HG03565 (cell line): Measurements from ENCODE around the gene CTTNBP2.

Experiments
- ATAC-seq: cut with Tn5 transposase; IDR thresholded peaks from one replicate; pipeline ENCODE4 v1.9.1; 2021; ENCODE audit warnings: mild to moderate bottlenecking, moderate library complexity; ENCODE audit not compliant: unreplicated experiment

CTTNBP2 gene

GRCh38 chr7:117873310-117874190 is at the start of gene CTTNBP2:
CTTNBP2 (minus strand) TSS chr7:117873441; CDS start chr7:117873415, 26 bp downstream.
- ATAC-seq = no peak

DNA sequence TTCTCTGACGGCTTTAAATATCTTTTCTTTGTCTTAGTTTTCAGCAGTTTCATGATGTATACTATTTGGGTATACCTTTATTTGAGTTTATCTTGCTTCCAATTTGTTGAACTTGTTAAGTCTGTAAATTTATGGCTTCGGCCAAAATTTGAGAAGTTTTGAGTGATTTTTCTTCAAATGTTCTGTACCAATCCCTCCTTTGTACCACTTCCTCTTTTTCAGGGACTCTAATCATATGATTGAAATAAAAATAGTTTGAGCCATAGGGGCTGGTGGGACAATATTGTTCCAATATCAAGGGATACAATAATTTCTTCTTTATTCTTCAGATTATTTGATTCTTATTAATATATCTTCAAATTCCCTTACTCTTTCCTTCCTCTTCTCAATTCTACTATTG is 43.1 kb upstream of the CTTNBP2 start:
- ATAC-seq = no peak

DNA sequence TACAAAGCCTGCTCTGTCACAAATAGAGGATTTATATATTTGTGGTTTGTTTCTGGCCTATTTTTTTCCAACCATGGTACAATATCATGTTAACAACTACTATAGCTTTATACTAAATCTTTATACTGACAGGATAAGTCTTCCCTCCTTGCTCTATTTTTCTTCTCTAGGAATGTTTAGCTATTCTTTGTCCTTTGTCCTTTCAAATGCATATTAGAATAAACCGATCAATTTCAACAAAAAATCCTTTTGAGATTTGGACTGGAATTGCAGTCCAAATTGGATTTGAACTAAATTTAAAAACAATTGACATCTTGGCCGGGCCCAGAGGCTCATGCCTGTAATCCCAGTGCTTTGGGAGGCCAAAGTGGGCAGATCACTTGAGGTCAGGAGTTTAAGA is 39.2 kb upstream of the CTTNBP2 start:
- ATAC-seq = no peak

- ATAC-seq = no peak
Observed at GRCh38 chr7:117908031-117908795, 35.0 kb upstream of the CTTNBP2 start.

DNA sequence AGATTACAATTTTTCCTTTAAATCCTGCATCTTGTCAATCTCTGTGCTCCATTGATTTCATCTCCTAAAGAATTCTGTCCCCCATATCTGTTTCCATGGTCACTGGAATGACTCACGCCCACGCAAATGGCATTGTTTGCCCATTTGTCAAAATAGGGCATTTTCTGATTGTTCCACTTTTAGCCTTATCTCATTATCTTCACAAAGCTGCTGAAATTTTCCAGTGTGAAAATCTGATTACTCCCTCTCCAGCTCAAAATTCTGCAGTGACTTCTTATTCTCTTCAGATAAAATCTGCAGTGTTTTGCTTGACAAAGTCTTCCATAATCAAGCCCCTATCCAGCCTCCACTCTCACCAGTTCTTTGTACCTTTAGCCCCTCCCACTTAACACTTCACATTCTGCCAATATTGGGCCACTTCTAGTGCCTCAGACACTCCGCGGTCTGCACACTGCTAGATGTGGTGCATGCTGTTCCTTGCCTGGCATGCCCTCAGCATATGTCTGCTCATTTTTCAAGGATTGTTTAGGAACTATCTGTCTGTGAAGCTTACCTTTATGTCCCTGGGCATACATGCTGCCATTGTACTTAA is 33.9 kb upstream of the CTTNBP2 start:
- ATAC-seq = no peak

DNA sequence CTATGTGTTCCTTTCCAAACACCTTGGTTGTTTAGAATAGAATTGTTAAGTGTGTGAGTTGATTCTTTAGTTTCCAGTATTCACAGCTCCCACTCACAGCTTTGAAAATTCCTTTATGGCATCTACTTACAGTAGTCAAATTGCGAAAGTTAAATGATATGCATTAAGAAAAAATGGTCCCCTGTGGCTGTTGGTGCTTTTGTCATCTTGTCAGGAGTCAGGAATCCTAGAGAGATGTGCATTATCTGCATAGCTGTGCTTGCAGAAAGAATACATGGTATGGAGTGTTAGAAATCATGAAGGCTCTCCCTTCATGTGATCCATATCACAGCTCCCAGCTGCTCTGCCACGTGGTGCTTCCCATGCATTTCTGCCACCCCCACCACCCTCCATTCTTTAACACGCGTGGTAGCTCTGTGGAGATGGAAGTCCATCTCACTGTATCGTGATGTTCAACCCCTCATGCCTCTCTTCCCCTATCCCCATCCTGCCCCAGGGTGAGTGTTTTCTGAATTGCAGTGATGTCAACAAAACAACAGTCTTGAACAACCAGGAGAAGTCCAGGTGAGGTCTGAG is 29.2 kb upstream of the CTTNBP2 start:
- ATAC-seq = no peak

DNA sequence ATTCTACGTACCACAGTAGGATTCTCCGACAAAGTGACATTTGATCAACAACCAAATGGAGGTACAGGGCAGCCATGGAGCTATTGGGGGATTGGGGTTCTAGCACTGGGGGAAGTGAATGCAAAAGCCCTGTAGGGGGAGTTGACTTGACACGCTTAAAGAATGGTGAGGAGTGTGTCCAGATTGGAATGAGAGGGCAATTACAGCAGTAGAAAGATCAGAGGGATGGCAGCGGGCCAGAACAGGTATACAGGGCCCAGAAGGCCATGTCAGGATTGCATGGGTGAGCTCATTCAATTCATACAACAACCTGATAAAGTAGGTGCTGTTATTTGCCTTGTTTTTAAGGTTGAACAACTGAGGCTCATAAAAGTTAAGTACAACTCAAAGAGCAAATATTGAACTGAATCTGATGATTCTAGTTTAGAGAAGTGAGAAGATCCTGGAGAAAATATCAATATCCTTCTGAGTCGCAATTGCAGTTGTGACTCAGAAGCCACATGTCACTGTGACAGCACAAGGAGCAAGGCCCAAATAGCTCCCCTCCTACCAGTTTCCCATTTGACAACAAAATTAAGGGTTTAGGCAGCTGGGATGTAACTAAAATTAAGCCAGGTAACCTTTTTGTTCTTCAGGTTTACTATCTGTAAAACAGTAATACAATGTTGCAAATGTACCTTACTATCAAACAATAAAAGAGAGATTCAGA is 28.0 kb upstream of the CTTNBP2 start:
- no peak for ATAC-seq

DNA sequence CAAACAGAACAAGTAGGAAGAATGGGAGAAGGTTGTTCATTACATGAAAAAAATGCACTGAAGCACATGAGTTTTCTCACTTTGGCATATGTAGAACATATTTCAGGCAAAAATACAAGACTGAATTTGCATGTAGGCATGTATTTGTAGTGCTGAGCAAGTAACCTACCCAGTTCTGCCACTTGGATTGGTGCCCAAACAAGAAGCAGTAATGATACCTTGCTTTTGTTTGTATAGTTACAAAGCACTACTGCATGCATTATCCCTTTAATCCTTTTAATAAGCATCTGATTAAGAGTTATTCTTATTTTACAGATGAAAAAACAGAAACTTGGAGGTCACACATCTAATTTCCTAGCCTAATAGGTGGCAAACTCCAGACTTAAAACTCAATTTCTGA is 23.1 kb upstream of the CTTNBP2 start:
- ATAC-seq = no peak

- ATAC-seq = no peak
Observed at GRCh38 chr7:117895276-117895675, 22.0 kb upstream of the CTTNBP2 start.

DNA sequence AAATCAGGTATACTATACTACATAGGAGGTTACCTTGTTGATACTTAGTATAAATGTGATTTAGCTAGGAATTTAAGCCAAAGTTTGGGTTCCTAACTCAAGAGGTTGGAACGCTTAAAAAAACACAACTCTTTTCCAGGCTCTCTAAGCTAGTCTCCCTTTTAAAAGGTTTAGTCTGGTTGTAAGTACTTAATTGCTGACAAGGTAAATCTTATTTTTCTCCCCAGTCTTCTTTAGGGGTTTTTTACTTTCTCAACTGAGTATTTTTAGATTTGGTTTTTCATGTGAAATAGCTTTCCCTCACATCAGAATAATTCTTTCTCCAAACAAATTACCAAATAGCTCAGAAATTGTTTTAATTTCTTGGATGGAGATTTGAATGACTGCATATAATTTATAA is 20.8 kb upstream of the CTTNBP2 start:
- ATAC-seq = no peak

- ATAC-seq = no peak
Observed at GRCh38 chr7:117892821-117893220, 19.6 kb upstream of the CTTNBP2 start.

GRCh38 chr7:117889611-117890010 is 16.4 kb upstream of the CTTNBP2 start:
- no peak for ATAC-seq

- no peak for ATAC-seq
Observed at GRCh38 chr7:117888627-117889026, 15.4 kb upstream of the CTTNBP2 start.

GRCh38 chr7:117882594-117882993 is 9.4 kb upstream of the CTTNBP2 start:
- ATAC-seq = no peak

DNA sequence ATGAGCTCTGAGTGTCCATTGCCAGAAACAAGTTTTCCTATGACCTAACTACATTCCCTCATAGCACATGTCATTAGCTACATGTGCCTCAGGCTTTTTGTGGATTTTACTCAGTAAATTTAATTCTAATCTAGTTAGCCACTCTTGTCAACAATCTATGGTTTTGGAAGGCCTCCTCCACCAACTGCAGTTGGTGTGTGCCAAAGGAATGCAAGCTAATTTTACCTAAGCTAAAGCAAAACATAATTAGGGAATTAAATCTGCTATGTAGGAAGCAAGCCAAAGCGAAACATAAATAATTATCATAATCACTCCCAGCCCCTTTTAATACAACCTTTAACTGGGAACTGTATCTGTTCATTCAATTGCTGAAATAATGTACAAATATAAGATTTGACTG is 3.5 kb upstream of the CTTNBP2 start:
- ATAC-seq = no peak

DNA sequence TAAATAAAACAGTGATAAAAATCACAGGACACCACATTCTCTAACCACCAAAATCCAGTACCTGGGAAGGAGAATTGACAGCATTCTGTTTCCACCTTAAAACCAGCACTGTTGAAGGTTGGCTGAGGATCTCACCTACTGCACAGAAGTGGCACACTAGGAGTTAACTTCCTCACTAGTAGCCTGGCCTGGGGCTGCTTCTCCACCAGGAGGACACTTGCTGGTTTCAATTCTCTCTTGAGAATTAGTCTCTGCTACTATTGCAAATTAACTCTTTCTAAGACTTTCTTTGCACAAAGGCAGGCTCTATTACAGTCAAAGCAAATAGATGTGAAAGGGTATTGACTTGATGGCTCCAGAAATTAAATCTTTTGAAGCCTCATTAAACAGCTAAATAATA is 2.3 kb upstream of the CTTNBP2 start:
- no peak for ATAC-seq

- ATAC-seq = no peak
Observed at GRCh38 chr7:117874191-117874700, 1.0 kb upstream of the CTTNBP2 start.

DNA sequence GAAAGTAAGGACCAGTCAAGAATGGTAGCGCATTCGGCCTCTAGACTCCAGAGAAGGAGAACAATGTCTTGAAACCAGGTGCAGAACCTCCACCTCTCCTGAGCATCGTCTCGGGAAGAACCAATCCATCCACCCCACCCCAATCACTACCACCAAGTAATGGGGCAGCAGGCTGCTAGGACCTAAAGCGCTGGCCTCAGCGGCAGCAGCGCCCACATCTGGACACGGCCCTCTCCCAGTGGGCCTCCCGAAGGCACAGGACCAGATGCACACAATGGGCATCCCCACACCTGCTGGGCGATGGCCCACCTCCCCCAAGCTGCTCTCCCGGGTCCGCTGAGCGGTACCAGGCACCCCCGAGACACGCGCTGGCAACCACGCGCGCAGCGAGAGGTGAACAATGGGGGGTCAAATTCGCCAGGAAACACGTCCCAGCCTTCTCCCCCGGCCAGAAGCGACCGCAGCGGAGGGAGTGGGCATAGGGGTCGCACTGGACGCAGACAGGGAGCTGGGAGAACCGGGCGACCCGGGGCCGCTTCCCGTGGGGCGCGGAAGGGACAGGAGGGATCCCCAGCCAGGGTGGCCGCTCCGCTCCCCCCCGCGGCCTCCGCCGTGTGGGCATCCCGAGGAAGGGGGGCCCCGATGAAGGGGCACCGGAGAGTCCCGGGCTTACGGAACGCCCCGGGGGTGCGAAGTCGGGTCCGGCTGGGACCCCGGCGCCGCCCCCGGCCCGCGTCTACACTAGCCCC is 506 bp downstream of the CTTNBP2 start:
- ATAC-seq = no peak

- ATAC-seq = no peak
Observed at GRCh38 chr7:117871778-117872538, 1.3 kb downstream of the CTTNBP2 start.
